NCI-H1092 (cell line): ENCODE measurements around the gene CAPSL.
A peak's percentile ranks its signal among the peaks of the same experiment; 100 is the strongest.
"Not testable (repeated sequence)": the region's sequence is repeated elsewhere in the genome, so short reads cannot be mapped to it uniquely, and the experiment has no call there.

Experiments used
- DNase-seq: peaks from one replicate; lab custom pipeline; 2025; lab: John Stamatoyannopoulos, UW

Gene CAPSL

GRCh38 chr5:35938568-35939227, at the start of gene CAPSL:
Gene CAPSL, minus strand, starts transcription at chr5:35938622. Its CDS starts 17,502 bp downstream, at chr5:35921120.
- no peak for DNase-seq

- no peak for DNase-seq
Measured at GRCh38 chr5:35987776-35988175, 49.4 kb upstream of the CAPSL start.

- no peak for DNase-seq
Measured at GRCh38 chr5:35979715-35980114, 41.3 kb upstream of the CAPSL start.

GRCh38 chr5:35976859-35977258, 38.4 kb upstream of the CAPSL start:
- not testable (repeated sequence) for DNase-seq

- no peak for DNase-seq
Measured at GRCh38 chr5:35974570-35974969, 36.1 kb upstream of the CAPSL start.

GRCh38 chr5:35971878-35972210, 33.4 kb upstream of the CAPSL start:
- no peak for DNase-seq

GRCh38 chr5:35971186-35971877, 32.9 kb upstream of the CAPSL start:
- DNase-seq = no peak

GRCh38 chr5:35963381-35963843, 25.0 kb upstream of the CAPSL start:
- no peak for DNase-seq

- DNase-seq = no peak
Measured at GRCh38 chr5:35960328-35960727, 21.9 kb upstream of the CAPSL start.

- DNase-seq = no peak
Measured at GRCh38 chr5:35956429-35956828, 18.0 kb upstream of the CAPSL start.

- DNase-seq = no peak
Measured at GRCh38 chr5:35954175-35954574, 15.8 kb upstream of the CAPSL start.

GRCh38 chr5:35947085-35947484, 8.7 kb upstream of the CAPSL start:
- no peak for DNase-seq

- DNase-seq = no peak
Measured at GRCh38 chr5:35939639-35940038, 1.2 kb upstream of the CAPSL start.

- peak; percentile 38 for DNase-seq
Measured at GRCh38 chr5:35926389-35927051, 11.9 kb downstream of the CAPSL start.

- no peak for DNase-seq
Measured at GRCh38 chr5:35924950-35925722, 13.3 kb downstream of the CAPSL start.

- DNase-seq = no peak
Measured at GRCh38 chr5:35924122-35924949, 14.1 kb downstream of the CAPSL start.

- no peak for DNase-seq
Measured at GRCh38 chr5:35922468-35922867, 16.0 kb downstream of the CAPSL start.

- no peak for DNase-seq
Measured at GRCh38 chr5:35921930-35922329, 16.5 kb downstream of the CAPSL start.

GRCh38 chr5:35920890-35921289, 17.5 kb downstream of the CAPSL start:
- DNase-seq = peak; percentile 4

- no peak for DNase-seq
Measured at GRCh38 chr5:35919191-35919590, 19.2 kb downstream of the CAPSL start.

GRCh38 chr5:35908814-35909213, 29.6 kb downstream of the CAPSL start:
- no peak for DNase-seq

- DNase-seq = no peak
Measured at GRCh38 chr5:35908228-35908627, 30.2 kb downstream of the CAPSL start.
